ENCODE results near the gene ALOX5. TPM values are rescaled to one million over a fixed set of nuclear protein-coding genes. Genes with fewer than 3 reads are reported as not detected.

Gene ALOX5
- total and polyA plus RNA-seq, 2 experiments from 2014 or later, result 3.7 to 5.4 TPM

DNA sequence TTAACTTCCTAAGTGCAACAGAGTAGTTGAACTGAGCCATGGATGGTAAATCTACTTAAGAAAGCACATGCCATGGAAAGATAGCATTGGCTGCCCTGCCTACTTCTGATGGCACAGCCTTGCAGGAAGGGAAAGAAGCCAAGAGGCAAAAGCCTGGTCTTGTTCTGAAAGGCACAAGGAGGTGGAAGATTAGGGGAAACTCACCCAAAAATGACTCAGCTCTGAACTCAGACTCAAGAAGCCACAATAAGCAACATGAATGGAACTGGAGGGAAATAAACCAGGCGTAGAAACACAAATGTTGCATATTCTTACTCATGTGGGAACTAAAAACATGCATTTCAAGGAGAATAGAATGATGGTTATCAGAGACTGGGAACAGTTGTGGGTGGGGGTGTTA, 20.8 kb upstream of the ALOX5 start (continued):
- TF ChIP-seq, protein P1, sequence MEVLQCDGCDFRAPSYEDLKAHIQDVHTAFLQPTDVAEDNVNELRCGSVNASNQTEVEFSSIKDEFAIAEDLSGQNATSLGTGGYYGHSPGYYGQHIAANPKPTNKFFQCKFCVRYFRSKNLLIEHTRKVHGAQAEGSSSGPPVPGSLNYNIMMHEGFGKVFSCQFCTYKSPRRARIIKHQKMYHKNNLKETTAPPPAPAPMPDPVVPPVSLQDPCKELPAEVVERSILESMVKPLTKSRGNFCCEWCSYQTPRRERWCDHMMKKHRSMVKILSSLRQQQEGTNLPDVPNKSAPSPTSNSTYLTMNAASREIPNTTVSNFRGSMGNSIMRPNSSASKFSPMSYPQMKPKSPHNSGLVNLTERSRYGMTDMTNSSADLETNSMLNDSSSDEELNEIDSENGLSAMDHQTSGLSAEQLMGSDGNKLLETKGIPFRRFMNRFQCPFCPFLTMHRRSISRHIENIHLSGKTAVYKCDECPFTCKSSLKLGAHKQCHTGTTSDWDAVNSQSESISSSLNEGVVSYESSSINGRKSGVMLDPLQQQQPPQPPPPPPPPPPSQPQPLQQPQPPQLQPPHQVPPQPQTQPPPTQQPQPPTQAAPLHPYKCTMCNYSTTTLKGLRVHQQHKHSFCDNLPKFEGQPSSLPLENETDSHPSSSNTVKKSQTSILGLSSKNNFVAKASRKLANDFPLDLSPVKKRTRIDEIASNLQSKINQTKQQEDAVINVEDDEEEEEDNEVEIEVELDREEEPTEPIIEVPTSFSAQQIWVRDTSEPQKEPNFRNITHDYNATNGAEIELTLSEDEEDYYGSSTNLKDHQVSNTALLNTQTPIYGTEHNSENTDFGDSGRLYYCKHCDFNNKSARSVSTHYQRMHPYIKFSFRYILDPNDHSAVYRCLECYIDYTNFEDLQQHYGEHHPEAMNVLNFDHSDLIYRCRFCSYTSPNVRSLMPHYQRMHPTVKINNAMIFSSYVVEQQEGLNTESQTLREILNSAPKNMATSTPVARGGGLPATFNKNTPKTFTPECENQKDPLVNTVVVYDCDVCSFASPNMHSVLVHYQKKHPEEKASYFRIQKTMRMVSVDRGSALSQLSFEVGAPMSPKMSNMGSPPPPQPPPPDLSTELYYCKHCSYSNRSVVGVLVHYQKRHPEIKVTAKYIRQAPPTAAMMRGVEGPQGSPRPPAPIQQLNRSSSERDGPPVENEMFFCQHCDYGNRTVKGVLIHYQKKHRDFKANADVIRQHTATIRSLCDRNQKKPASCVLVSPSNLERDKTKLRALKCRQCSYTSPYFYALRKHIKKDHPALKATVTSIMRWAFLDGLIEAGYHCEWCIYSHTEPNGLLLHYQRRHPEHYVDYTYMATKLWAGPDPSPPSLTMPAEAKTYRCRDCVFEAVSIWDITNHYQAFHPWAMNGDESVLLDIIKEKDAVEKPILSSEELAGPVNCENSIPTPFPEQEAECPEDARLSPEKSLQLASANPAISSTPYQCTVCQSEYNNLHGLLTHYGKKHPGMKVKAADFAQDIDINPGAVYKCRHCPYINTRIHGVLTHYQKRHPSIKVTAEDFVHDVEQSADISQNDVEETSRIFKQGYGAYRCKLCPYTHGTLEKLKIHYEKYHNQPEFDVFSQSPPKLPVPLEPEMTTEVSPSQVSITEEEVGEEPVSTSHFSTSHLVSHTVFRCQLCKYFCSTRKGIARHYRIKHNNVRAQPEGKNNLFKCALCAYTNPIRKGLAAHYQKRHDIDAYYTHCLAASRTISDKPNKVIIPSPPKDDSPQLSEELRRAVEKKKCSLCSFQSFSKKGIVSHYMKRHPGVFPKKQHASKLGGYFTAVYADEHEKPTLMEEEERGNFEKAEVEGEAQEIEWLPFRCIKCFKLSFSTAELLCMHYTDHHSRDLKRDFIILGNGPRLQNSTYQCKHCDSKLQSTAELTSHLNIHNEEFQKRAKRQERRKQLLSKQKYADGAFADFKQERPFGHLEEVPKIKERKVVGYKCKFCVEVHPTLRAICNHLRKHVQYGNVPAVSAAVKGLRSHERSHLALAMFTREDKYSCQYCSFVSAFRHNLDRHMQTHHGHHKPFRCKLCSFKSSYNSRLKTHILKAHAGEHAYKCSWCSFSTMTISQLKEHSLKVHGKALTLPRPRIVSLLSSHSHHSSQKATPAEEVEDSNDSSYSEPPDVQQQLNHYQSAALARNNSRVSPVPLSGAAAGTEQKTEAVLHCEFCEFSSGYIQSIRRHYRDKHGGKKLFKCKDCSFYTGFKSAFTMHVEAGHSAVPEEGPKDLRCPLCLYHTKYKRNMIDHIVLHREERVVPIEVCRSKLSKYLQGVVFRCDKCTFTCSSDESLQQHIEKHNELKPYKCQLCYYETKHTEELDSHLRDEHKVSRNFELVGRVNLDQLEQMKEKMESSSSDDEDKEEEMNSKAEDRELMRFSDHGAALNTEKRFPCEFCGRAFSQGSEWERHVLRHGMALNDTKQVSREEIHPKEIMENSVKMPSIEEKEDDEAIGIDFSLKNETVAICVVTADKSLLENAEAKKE (CRISPR knock-in tag; IDR thresholded peaks at IDR 0.05), result no peak
- TF ChIP-seq NANOG (IDR thresholded peaks at IDR 0.05; ENCODE audit: borderline replicate concordance), result no peak
- no peak for TF ChIP-seq ZNF114 (CRISPR knock-in tag; IDR thresholded peaks at IDR 0.05)
- TF ChIP-seq CREB1 (CRISPR knock-in tag; IDR thresholded peaks at IDR 0.05; ENCODE audit: low read depth), result no peak

DNA sequence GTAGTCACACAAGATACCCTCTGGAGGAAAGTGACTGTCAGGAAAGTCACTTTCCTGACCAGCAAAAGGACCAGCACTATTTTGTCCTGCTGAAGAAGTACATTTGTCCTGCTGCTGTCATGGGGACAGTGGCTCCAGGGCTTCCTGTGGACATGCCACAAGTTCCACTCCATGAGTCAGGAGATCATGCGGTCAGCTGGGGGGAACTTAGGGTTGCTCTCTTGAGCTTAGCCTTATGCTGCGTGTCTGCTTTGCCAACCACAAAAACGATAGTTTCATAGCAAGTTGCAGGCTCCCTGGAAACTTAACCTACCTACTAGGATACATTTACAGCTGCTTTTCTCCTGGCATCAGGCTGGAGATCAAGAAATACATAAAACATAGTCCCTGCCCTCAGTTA, 19.8 kb upstream of the ALOX5 start:
- Histone ChIP-seq H3K27ac (ENCODE audit: low read depth) (no peak overlapping the region), H3K4me1 (ENCODE audit: insufficient read depth) (peaks cover 7% of the 10 kb centered on the region; the same call in 1 of the 2 replicates), H3K4me3 (no peak overlapping the region), H3K9me2 (ENCODE audit: insufficient read depth) (no peaks in the 10 kb centered on the region), H3K36me3 (ENCODE audit: insufficient read depth) (no peaks in the 10 kb centered on the region), H3F3A (replicated peaks; ENCODE audit: low read depth) (no peaks in the 10 kb centered on the region), H3K4me2 (no peak overlapping the region), H3K27me3 (ENCODE audit: insufficient read depth) (no peaks in the 10 kb centered on the region), H3K79me2 (replicated peaks; ENCODE audit: insufficient read depth) (no peaks in the 10 kb centered on the region), H4K20me1 (replicated peaks; ENCODE audit: insufficient read depth) (no peaks in the 10 kb centered on the region), H2AFZ (no peak overlapping the region)
- Mint-ChIP-seq H3K4me3 (no peak overlapping the region), H3K36me3 (ENCODE audit: low read depth) (no peaks in the 10 kb centered on the region), H3K27ac (no peak overlapping the region), H3K4me1 (peaks cover 13% of the 10 kb centered on the region), H3K27me3 (ENCODE audit: insufficient read depth, low read depth, poor library complexity) (no peaks in the 10 kb centered on the region), H3K9me3 (peaks cover 3% of the 10 kb centered on the region; the same call in 2 of the 3 replicates)
- no peak for ATAC-seq
- DNase-seq (ENCODE audit: low spot score), result no peak
- TF ChIP-seq JUNB (IDR thresholded peaks at IDR 0.05; ENCODE audit: unreplicated experiment) (no peak), CTCF (conservative IDR thresholded peaks at IDR 0.05; ENCODE audit: low read depth in 2 of 2) (no peak), ETS1 (IDR thresholded peaks at IDR 0.05) (no peak), NANOG (IDR thresholded peaks at IDR 0.05; ENCODE audit: borderline replicate concordance) (no peak), STAT1 (IDR thresholded peaks at IDR 0.05; ENCODE audit: unreplicated experiment) (no peak), ZNF331 (CRISPR knock-in tag; IDR thresholded peaks at IDR 0.05; ENCODE audit: low read depth) (no peak), ZNF114 (CRISPR knock-in tag; IDR thresholded peaks at IDR 0.05) (no peak), CREB1 (CRISPR knock-in tag; IDR thresholded peaks at IDR 0.05; ENCODE audit: low read depth) (no peak)
- TF ChIP-seq, protein P2, sequence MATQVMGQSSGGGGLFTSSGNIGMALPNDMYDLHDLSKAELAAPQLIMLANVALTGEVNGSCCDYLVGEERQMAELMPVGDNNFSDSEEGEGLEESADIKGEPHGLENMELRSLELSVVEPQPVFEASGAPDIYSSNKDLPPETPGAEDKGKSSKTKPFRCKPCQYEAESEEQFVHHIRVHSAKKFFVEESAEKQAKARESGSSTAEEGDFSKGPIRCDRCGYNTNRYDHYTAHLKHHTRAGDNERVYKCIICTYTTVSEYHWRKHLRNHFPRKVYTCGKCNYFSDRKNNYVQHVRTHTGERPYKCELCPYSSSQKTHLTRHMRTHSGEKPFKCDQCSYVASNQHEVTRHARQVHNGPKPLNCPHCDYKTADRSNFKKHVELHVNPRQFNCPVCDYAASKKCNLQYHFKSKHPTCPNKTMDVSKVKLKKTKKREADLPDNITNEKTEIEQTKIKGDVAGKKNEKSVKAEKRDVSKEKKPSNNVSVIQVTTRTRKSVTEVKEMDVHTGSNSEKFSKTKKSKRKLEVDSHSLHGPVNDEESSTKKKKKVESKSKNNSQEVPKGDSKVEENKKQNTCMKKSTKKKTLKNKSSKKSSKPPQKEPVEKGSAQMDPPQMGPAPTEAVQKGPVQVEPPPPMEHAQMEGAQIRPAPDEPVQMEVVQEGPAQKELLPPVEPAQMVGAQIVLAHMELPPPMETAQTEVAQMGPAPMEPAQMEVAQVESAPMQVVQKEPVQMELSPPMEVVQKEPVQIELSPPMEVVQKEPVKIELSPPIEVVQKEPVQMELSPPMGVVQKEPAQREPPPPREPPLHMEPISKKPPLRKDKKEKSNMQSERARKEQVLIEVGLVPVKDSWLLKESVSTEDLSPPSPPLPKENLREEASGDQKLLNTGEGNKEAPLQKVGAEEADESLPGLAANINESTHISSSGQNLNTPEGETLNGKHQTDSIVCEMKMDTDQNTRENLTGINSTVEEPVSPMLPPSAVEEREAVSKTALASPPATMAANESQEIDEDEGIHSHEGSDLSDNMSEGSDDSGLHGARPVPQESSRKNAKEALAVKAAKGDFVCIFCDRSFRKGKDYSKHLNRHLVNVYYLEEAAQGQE (IDR thresholded peaks at IDR 0.05; ENCODE audit: unreplicated experiment), result no peak

Measured in GM23338 (cell line).